Measurements from ENCODE around the gene NDFIP2.
"Not testable (repeated sequence)": the region's sequence is repeated elsewhere in the genome, so short reads cannot be mapped to it uniquely, and the experiment has no call there.

Gene NDFIP2

GRCh38 chr13:79533781-79534400 lies 52.9 kb downstream of the NDFIP2 start:
- no peak for DNase-seq (ENCODE audit: low spot score)

- DNase-seq (ENCODE audit: low spot score), result no peak
These were observed 53.6 kb downstream of the NDFIP2 start for GRCh38 chr13:79534596-79534995.

- DNase-seq (ENCODE audit: low spot score), result no peak
These were observed 57.8 kb downstream of the NDFIP2 start for GRCh38 chr13:79538757-79539156.

- no peak for DNase-seq (ENCODE audit: low spot score)
These were observed 59.5 kb downstream of the NDFIP2 start for GRCh38 chr13:79540504-79540903.

- peak; percentile 77 for DNase-seq (ENCODE audit: low spot score)
These were observed 60.6 kb downstream of the NDFIP2 start for GRCh38 chr13:79541426-79542049.

GRCh38 chr13:79543883-79544282 lies 62.9 kb downstream of the NDFIP2 start:
- DNase-seq (ENCODE audit: low spot score), result no peak

- DNase-seq (ENCODE audit: low spot score), result no peak
These were observed 66.5 kb downstream of the NDFIP2 start for GRCh38 chr13:79547211-79548195.

- peak; percentile 27 for DNase-seq (ENCODE audit: low spot score)
These were observed 67.9 kb downstream of the NDFIP2 start for GRCh38 chr13:79548902-79549301.

- DNase-seq (ENCODE audit: low spot score), result no peak
These were observed 68.6 kb downstream of the NDFIP2 start for GRCh38 chr13:79549355-79550106.

GRCh38 chr13:79557666-79558065 lies 76.7 kb downstream of the NDFIP2 start:
- no peak for DNase-seq (ENCODE audit: low spot score)

GRCh38 chr13:79560954-79561353 lies 80.0 kb downstream of the NDFIP2 start:
- DNase-seq (ENCODE audit: low spot score), result no peak

- no peak for DNase-seq (ENCODE audit: low spot score)
These were observed 81.6 kb downstream of the NDFIP2 start for GRCh38 chr13:79562557-79562956.

- no peak for DNase-seq (ENCODE audit: low spot score)
These were observed 85.2 kb downstream of the NDFIP2 start for GRCh38 chr13:79566118-79566517.

- no peak for DNase-seq (ENCODE audit: low spot score)
These were observed 90.2 kb downstream of the NDFIP2 start for GRCh38 chr13:79571147-79571546.

- DNase-seq (ENCODE audit: low spot score), result not testable (repeated sequence)
These were observed 92.9 kb downstream of the NDFIP2 start for GRCh38 chr13:79573892-79574291.

- no peak for DNase-seq (ENCODE audit: low spot score)
These were observed 100.9 kb downstream of the NDFIP2 start for GRCh38 chr13:79581870-79582315.

- DNase-seq (ENCODE audit: low spot score), result no peak
These were observed 101.9 kb downstream of the NDFIP2 start for GRCh38 chr13:79582896-79583295.

- no peak for DNase-seq (ENCODE audit: low spot score)
These were observed 104.1 kb downstream of the NDFIP2 start for GRCh38 chr13:79585033-79585432.

- no peak for DNase-seq (ENCODE audit: low spot score)
These were observed 108.8 kb downstream of the NDFIP2 start for GRCh38 chr13:79589603-79590393.

GRCh38 chr13:79590394-79590676 lies 109.4 kb downstream of the NDFIP2 start:
- DNase-seq (ENCODE audit: low spot score), result no peak

GRCh38 chr13:79591493-79591892 lies 110.5 kb downstream of the NDFIP2 start:
- no peak for DNase-seq (ENCODE audit: low spot score)
